Upper lobe of left lung (tissue), 4 donors: ENCODE measurements around the gene PDC.

Source experiments
- CTCF ChIP-seq, 6 experiments: fragments of 450-650 bp in 4 of 6; fragments of 200-600 bp in 2 of 6; sonication (generic) in 2 of 6; IDR thresholded peaks; one replicate each; pipeline ENCODE4 v1.5.1; 2016 to 2019; ENCODE audit warnings: antibody characterized with exemption in 6 of 6
- POLR2A ChIP-seq, 4 donors: fragments of 450-650 bp; IDR thresholded peaks; one replicate each; pipeline ENCODE4 v1.5.1; 2016 to 2017; ENCODE audit warnings: antibody characterized with exemption in 4 of 4, mild to moderate bottlenecking in 2 of 4
- POLR2AphosphoS5 ChIP-seq, 2 donors: sonication (generic); formaldehyde crosslinking; IDR thresholded peaks; one replicate each; pipeline ENCODE4 v1.5.1; 2017; ENCODE audit warnings: antibody characterized with exemption in 2 of 2

GRCh38 chr1:186404454-186405051 lies 56.4 kb downstream of the PDC start:
- TF ChIP-seq POLR2AphosphoS5 (IDR thresholded peaks at IDR 0.05) (no peak), CTCF (IDR thresholded peaks at IDR 0.05) (peak; percentile 41 to 67 (median 60)), POLR2A (IDR thresholded peaks at IDR 0.05) (no peak)
